Endometrial microvascular endothelial cells (primary cell): Measurements from ENCODE around the gene L3MBTL1. TPM values are rescaled to one million over a fixed set of nuclear protein-coding genes. Genes with fewer than 3 reads are reported as not detected.

ENCODE experiments used
- in situ Hi-C: cut with HindIII; loops from 2 replicates; pipeline ENCODE4 v1.10.0; 2017; ENCODE audit warnings: low sequenced_read_pairs, low pct_unique_long_range_greater_than_20kb; ENCODE audit errors: inconsistent ontology term
- total RNA-seq: library from RNA; depleted of rRNA; stranded (reverse); fragments of >200 nt; gene quantifications from one replicate; pipeline ENCODE4 v1.2.3, GENCODE V29; 2015; ENCODE audit errors: inconsistent ontology term

The L3MBTL1 gene
- total RNA-seq: 1.3 TPM

DNA sequence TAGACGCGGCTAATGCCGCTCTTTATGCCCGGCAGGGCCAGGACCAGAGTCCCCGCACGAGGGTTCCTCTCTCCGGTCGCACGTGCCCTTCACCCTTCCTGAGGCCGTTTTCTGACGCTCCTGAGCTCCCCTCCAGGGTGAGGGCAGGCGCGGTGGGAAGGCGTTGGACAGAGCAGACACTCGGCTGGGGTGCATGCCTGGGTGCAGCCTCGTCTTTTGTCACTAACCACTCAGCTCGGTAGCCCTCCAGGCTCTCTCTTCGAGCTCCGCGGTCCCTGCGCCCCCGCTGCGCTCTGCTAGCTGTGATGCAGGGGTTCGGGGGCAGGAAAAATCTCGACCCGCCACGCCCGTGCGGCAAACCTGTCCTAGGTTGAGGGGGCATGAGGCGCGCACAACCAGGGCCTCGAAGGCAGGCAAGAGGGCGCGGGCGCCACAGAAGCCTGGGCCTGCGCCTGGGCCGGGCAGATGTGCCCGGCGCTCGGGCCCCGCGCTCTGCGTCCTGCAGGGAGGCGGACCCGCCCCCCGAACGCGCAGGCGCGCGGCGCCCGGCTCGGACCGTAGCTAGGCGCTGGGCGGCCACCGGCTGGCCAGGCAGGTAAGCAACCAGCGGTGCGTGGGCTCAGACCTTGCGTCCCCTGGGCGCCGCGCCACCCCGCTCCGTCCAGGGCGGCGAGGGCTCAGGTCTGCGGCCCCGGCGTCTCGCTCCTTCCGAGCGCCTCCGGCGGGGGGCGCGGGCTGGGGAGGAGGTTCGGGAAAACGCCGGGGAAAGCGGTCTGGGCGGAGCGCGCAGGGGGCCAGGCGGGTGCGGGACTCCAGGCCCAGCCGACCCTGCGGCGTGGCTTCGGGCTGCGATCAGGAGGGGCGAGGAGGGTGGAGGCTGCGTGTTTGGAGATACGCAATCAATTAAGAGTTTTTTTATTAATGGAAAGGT is at the start of gene L3MBTL1:
Gene L3MBTL1, plus strand, starts transcription at position 548 of the 931 bp plus-strand sequence. CDS start 5,807 bp downstream, outside the sequence.
- in situ Hi-C loops: no loop called here

DNA sequence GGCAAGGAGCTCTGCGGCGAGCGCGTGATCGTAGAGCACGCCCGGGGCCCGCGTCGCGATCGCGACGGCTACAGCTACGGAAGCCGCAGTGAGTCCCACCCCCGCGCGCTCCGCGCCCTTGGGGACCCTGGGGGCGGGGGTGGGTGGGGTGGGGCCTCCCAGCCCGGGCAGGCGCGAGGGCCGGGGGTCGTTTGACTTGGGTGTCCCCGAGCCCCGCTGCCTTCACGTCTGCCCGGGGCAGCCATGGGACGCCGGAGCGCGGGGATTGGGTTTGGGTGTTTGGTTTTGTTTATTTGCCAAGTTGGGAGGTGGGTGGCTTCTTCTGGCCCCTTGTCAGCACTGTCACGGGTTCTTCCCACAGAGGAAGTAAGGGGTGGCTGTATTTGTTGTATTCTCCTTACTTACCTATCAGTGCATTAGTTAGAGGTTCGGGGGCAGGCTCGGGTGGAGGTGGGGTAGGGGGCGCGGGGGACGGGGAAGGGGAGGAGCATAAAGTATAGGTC is 49.0 kb upstream of the L3MBTL1 start:
- in situ Hi-C loops: no loop called here

DNA sequence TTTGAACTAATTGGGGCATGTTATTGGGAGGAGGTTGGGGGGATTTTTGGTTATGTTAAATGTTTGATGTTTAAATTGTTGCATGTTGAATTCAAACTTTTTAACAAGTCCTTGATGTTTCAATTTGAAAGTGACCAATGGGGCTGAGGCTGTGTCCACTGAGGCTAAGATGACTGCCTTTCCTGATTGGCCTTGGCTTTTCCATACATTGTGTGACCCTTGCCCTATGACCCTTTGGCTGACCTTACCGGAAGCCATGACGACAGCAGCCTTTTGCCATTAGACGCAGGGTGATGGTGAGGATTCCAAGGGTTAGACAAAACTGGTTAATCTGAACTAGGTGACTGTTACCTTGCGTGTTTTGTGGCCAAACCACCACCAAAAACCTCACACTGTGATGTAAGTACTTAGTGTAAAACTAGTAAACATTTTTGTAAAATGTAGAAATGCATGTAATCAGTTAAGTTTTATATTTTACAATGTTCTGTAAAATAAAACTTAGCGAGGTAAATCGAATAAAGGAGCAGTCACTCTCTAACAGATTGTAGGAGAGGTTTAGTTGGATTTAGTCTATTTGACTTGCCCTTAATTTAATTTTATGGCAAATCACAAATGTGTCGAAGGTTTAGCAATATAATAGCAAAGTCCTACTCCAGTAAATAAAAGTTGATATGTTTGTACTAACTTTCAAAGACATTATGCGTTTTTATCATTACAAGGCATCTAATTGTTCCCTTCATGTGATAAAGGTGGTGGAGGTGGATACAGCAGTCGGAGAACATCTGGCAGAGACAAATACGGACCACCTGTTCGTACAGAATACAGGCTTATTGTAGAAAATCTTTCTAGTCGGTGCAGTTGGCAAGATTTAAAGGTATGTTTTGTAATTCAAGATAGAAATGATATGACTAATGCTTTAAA is 48.2 kb upstream of the L3MBTL1 start:
- in situ Hi-C loops: no loop called here

DNA sequence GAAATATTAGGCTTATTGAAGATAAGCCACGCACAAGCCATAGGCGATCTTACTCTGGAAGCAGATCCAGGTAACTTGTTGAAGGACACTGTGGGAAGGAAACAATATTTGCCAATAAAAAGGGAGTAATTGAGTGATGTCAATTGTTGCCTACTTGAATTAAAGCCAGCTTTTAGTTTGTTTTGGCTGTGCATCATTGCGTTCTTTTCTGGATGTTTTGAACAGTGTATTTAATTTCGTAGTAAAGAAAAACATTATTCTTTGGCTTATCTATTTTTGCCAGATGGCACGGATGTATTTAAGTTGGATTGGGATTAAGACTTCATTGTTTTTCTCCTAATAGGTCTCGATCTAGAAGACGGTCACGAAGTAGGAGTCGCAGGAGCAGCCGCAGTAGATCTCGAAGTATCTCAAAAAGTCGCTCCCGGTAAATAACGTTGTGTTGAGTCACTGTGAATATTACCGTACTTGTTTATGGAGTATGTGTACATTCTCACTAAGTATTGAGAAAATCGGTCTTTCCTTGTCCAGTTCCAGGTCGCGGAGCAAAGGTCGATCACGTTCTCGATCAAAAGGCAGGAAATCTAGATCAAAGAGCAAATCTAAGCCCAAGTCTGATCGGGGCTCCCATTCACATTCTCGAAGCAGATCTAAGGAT is 47.2 kb upstream of the L3MBTL1 start:
- in situ Hi-C loops: no loop called here

DNA sequence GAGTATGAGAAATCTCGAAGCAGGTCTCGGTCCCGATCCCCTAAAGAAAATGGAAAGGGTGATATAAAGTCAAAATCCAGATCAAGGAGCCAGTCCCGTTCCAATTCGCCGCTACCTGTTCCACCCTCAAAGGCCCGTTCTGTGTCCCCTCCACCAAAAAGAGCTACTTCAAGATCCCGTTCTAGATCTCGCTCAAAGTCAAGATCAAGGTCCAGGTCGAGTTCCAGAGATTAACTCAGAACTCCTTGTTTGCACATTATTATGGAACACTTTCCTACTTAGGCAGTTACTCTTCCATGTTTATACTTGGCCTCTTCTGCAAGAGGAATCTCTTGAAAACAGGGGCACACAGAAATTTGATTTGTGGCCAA is 46.7 kb upstream of the L3MBTL1 start:
- in situ Hi-C loops: no loop called here

DNA sequence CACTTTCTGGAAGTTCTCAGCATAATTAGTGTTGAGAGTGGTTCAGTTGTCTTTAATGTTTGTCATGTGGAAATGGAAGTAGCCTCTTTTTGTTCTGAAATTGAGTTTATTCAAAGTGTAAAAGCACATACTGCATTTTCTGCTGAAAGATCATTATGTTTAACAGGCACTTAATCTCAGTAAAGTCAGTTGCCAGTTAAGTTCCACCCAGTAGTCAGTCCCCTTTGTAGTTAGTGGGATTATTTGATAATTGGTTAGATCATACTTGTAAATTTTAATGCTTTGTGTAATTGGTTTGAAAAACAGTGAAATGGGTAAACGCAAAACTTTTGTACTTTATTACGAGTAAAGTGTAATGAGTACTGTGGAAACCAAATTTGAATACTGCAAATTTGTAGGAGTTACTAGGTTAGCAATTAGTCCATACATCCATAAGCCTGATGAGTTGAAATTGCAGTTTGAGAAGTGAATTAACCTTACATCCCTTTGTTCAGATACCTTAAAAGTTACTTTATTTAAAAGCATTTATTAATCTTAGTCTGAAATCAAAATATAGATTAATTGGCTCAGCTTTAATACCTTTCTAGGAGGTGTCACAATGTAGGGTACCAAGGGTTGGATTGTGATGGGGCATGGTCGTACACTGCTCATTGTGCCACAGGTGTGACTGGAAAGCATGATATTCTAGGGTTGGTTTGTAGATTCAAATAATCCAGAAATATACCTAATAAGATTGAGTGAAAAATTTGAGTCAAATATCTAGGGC is 45.4 kb upstream of the L3MBTL1 start:
- in situ Hi-C loops: no loop called here

DNA sequence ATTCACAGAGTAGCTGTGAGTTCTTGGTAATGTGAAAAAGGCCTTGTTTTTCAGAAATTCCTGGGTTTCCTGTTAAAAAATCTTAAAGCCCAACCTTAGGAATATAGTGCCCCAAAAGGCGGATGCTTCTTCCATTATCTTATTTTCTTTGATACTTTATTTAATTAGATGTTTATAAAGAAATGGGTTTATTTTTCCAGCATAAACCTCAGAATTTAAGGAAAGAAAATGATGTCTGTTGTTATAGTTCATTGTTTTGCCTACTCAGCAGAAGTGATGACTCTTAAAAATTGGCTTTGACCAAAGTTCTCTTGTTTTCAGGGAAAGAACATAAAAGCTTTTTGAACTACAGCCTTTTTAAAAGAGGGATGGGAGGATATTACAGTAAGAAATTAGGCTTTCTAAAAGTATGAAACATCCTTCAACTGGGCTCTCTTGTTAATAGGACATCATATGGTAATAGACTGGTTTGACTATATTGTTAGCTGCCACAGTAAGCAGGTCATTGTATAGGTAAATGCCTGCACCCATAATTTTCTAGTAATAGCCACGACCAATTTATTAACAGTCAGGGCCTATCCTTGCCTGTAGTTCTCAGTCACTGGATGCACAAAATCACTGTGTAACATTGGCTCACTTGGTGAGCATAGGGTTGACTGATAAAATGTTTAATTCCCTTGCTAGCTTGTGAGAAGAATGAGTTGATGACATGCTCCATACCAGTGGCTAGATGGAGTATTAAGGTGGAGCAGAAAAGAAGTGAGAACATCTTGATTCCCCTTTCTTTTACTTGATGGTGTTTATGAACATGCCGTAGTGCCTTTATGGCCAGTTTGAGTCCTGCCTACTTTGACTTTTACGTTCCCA is 44.6 kb upstream of the L3MBTL1 start:
- in situ Hi-C loops: no loop called here

DNA sequence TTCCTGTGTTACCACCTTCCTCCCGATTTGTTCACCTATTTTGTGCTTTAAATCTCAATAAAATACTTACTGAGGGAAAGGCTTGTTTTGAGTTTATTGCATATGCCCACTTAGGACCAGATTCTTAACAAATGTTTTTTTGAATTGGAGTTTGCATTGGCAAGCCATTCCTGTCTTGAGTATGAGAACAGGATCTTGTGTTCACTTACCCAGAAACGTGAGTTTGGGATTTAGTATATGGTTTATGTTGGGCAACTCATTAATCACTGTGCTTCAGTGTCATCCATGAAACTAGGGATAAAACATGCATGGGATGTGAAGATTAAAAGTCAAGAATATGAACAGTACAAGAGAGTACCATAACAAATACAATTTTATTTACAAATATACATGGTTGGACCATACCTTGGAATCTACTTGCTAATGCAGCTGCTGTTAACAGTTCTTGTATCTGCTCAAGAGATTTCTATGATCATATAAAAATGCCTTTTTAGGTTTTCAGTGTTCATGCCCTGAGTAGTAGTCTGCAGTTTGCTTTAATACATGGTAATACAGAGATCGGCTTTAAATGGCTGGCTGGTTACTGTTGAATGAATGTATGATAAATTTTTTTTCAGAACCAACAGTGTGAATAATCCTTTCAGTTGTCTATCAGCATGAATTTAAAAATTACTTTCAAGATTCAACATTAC is 43.8 kb upstream of the L3MBTL1 start:
- in situ Hi-C loops: no loop called here

DNA sequence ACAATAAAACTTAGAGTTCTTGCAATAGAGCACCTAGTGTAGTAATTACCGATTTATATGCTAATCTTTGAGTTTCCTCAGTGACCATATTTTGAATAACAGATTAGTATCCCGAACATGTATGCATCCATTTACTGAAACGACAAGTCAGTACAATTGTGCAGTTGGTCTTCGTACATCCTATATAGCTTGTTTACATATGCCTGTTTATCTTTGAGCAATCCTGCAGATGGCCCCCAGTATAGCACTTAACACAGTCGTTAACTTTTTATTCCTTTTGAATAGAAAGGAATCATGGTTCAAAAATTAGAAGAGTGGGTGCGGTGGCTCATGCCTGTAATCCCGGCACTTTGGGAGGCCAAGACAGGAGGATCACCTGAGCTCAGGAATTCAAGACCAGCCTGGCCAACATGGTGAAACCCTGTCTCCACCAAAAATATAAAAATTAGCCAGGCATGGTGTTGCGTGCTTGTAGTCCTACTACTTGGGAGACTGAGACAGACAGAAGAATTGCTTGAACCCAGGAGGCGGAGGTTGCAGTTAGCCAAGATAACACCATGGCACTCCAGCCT is 43.2 kb upstream of the L3MBTL1 start:
- in situ Hi-C loops: no loop called here

DNA sequence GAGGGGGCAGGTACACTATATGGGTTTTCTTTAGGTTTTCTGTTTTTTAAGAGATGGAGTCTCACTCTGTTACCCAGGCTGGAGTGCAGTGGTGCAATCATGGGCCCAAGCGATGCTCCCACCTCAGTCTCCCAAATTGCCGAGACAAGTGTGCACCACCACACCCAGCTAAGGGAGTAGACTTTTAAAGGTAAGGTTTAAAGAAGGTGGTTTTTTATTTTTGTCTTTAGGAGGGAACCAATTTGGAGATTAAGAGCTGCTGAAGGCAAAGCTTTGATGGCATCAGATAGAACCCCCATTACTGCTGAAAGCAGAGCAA is 41.9 kb upstream of the L3MBTL1 start:
- in situ Hi-C loops: no loop called here

DNA sequence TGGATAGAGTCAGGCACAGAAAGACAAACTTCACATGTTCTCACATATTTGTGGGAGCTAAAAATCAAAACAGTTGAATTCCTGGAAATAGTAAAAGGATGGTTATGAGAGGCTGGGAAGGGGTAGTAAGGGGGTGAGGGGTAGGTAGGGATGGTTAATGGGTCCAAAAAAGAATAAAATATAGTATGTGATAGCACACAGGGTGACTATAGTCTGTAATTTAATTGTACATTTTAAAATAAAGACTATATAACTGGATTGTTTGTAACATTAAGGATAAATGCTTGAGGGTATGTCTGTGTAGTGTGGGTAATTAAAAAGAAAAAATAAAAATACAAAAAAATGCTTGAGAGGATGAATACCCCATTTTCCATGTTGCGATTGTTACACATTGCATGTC is 39.9 kb upstream of the L3MBTL1 start:
- in situ Hi-C loops: no loop called here

DNA sequence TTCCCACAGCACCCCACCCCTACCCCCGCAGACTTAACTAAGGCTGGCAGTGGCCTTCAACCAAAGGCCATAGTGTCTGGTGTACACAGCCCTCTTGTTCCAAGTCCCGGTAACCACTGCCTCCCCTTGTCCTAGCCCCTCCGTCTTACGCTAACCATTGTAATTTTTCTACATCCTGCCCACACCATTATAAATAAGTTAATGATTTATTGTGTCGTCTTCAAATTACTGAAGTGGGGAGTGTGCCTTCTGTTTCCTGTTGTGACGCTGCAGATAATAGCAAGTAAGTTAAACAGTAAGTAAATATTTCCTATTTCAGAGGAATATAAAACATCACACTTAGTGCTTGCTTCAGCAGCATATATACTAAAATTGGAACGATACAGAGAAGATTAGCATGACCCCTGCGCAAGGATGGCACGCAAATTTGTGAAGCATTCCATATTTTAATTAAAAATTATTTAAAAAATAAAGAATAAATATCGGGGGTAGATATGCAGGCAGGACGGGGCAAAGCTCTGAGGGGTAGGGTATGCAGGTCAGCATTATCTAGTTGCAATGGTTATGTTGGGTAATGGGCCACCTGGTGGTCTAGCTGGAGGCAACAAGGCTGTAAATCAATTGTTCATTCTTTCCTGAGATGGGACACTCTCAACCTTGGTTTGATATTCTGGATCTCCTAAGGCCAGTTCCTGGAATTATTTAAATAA is 34.7 kb upstream of the L3MBTL1 start:
- in situ Hi-C loops: no loop called here

DNA sequence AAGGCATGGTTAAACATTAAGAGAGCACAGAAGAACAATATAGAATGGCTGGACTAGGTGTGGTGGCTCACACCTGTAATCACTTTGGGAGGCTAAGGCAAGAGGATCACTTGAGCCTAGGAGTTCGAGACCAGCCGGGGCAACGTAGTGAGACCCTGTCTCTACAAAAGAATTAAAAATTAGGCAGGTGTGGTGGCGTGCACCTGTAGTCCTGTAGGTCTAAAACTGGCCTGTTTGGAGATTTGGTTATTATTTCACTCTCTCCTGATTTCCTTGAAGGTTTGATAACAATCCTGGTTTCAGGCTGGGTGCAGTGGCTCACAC is 34.2 kb upstream of the L3MBTL1 start:
- in situ Hi-C loops: no loop called here

DNA sequence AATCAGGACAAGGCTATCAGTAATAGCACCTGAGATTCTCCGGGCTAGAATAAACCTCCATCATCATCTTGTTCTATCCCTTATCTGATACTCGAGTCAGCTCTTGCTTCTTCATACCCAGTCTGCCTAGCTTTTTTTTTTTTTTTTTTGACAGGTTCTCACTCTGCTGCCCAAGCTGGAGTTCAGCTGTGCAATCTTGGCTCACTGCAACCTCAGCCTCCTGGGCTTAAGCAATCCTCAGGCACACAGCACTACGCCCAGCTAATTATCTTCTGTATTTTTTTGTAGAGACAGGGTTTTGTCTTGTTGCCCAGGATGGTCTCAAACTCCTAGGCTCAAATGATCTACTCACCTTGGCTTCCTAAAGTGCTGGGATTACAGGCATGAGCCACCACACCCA is 30.3 kb upstream of the L3MBTL1 start:
- in situ Hi-C loops: no loop called here

DNA sequence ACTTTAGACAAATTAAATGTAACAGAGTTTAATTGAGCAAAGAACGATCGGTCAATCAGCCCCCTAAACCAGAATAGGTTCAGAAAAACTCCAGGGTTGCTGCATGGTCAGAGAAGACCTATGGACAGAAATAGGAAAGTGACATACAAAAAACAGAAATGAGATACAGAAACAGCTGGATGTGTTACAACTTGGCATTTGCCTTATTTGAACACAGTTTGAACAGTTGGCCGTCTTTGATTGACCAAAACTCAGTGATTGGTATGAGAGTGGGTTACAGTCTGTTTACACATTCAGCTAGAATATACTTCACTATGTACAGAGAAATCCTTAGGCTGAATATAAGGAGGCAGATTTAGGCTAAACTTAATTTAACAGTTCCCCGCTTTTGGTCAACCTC is 29.9 kb upstream of the L3MBTL1 start:
- in situ Hi-C loops: no loop called here

DNA sequence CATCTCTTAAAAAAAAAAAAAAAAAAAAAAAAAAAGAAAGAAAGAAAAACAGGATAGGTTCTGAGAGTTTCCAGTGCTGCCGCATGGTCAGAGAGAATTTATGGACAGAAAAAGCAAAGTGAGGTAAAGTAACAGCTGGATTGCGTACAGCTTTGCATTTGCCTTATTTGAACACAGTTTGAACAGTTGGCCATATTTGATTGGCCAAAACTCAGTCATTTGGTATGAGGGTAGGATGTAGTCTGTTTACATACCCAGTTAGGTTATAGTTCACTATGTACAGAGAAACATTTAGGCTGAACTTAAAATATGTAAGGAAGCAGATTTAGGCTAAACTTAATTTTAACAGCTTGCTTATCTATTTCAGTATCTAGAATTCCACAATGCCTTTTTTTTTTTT is 17.5 kb upstream of the L3MBTL1 start:
- in situ Hi-C loops: no loop called here
